ENCODE results near the gene PREB. TPM values are rescaled to one million over a fixed set of nuclear protein-coding genes. Genes with fewer than 3 reads are reported as not detected.
A peak's percentile ranks its signal among the peaks of the same experiment; 100 is the strongest.

Gene PREB
- total and polyA plus RNA-seq, 2 of the 13 experiments (the other 11 are each of a cell fraction or from before 2014, with no cell fraction given), result 112 to 192 TPM

- TF ChIP-seq, protein P1, sequence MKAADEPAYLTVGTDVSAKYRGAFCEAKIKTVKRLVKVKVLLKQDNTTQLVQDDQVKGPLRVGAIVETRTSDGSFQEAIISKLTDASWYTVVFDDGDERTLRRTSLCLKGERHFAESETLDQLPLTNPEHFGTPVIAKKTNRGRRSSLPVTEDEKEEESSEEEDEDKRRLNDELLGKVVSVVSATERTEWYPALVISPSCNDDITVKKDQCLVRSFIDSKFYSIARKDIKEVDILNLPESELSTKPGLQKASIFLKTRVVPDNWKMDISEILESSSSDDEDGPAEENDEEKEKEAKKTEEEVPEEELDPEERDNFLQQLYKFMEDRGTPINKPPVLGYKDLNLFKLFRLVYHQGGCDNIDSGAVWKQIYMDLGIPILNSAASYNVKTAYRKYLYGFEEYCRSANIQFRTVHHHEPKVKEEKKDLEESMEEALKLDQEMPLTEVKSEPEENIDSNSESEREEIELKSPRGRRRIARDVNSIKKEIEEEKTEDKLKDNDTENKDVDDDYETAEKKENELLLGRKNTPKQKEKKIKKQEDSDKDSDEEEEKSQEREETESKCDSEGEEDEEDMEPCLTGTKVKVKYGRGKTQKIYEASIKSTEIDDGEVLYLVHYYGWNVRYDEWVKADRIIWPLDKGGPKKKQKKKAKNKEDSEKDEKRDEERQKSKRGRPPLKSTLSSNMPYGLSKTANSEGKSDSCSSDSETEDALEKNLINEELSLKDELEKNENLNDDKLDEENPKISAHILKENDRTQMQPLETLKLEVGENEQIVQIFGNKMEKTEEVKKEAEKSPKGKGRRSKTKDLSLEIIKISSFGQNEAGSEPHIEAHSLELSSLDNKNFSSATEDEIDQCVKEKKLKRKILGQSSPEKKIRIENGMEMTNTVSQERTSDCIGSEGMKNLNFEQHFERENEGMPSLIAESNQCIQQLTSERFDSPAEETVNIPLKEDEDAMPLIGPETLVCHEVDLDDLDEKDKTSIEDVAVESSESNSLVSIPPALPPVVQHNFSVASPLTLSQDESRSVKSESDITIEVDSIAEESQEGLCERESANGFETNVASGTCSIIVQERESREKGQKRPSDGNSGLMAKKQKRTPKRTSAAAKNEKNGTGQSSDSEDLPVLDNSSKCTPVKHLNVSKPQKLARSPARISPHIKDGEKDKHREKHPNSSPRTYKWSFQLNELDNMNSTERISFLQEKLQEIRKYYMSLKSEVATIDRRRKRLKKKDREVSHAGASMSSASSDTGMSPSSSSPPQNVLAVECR (CRISPR knock-in tag; IDR thresholded peaks at IDR 0.05; ENCODE audit: borderline replicate concordance), result peak; percentile 57; the same call in 1 of the 2 replicates
- TF ChIP-seq, protein P2, sequence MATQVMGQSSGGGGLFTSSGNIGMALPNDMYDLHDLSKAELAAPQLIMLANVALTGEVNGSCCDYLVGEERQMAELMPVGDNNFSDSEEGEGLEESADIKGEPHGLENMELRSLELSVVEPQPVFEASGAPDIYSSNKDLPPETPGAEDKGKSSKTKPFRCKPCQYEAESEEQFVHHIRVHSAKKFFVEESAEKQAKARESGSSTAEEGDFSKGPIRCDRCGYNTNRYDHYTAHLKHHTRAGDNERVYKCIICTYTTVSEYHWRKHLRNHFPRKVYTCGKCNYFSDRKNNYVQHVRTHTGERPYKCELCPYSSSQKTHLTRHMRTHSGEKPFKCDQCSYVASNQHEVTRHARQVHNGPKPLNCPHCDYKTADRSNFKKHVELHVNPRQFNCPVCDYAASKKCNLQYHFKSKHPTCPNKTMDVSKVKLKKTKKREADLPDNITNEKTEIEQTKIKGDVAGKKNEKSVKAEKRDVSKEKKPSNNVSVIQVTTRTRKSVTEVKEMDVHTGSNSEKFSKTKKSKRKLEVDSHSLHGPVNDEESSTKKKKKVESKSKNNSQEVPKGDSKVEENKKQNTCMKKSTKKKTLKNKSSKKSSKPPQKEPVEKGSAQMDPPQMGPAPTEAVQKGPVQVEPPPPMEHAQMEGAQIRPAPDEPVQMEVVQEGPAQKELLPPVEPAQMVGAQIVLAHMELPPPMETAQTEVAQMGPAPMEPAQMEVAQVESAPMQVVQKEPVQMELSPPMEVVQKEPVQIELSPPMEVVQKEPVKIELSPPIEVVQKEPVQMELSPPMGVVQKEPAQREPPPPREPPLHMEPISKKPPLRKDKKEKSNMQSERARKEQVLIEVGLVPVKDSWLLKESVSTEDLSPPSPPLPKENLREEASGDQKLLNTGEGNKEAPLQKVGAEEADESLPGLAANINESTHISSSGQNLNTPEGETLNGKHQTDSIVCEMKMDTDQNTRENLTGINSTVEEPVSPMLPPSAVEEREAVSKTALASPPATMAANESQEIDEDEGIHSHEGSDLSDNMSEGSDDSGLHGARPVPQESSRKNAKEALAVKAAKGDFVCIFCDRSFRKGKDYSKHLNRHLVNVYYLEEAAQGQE (IDR thresholded peaks at IDR 0.05; ENCODE audit: borderline replicate concordance in 1 of 2, low read depth in 1 of 2, low read length in 2 of 2), result peak in 1 of 2 experiments; percentile 63; a peak in 1 of 4 replicates
- TF ChIP-seq ZNF207 (IDR thresholded peaks at IDR 0.05; ENCODE audit: borderline replicate concordance) (no peak), CEBPB (IDR thresholded peaks at IDR 0.05; ENCODE audit: borderline replicate concordance, low read depth, low read length) (no peak), ZNF350 (CRISPR knock-in tag; IDR thresholded peaks at IDR 0.05; ENCODE audit: borderline replicate concordance, low read depth) (peak; percentile 59; the same call in 1 of the 2 replicates), ZSCAN5A (CRISPR knock-in tag; IDR thresholded peaks at IDR 0.05; ENCODE audit: borderline replicate concordance) (peak; percentile 87), ZNF577 (CRISPR knock-in tag; IDR thresholded peaks at IDR 0.05; ENCODE audit: borderline replicate concordance, low read depth) (no peak), ZBTB4 (CRISPR knock-in tag; IDR thresholded peaks at IDR 0.05; ENCODE audit: borderline replicate concordance) (no peak; the same call in 1 of the 2 replicates), FOXA3 (CRISPR knock-in tag; IDR thresholded peaks at IDR 0.05) (peak; percentile 71), TARDBP (CRISPR knock-in tag; IDR thresholded peaks at IDR 0.05) (peak; percentile 90), HNRNPL (IDR thresholded peaks at IDR 0.05; ENCODE audit: low read depth, low read length) (peak; percentile 100), ZFP91 (CRISPR knock-in tag; IDR thresholded peaks at IDR 0.05; ENCODE audit: borderline replicate concordance) (peak; percentile 65)
Observed at GRCh38 chr2:27092696-27093429, 41.6 kb downstream of the PREB start (continued).

Data from HepG2 (cell line).